ENCODE measurements around the gene RNF149. TPM values are rescaled to one million over a fixed set of nuclear protein-coding genes. Genes with fewer than 3 reads are reported as not detected.

Gene RNF149
- total RNA-seq, 1 experiment from 2014 or later, result 40.2 TPM

DNA sequence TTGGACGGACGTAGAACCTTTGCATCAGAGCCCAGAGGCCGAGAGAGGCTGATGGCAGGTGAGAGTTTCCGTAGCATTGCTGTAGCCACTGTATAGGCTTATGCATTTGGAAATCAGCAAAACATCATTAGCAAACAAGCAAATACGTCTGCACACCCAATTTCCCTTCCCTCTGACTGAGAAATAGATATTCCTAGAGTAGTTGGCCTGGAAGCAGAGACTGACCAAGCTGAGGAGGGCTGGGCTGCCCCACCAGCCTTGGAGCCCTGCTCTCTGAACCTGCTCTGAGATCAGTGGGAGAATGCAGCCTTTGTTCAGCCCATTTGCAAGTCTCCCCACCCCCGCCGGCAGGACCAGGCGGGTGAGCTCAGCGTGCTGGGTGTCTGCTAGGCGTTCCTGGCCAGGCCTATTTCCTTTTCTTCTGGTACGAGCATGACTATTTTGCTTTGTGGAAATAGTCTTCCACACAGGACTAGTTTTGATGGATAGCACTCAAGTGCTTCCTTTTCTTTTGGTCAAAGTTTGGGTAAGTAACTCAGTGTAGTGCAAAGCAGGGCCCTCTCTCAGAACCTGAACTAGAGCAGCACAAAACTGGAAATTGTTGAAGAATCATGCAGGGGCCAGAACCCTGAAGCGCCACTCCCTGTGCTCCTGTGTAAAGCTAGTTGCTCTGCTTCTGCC lies 21.9 kb upstream of the RNF149 start:
- Histone ChIP-seq H3K4me2 (ENCODE audit: low read length) (no peak overlapping the region), H3K4me1 (ENCODE audit: control insufficient read depth in 1 of 2, insufficient read depth in 2 of 2, low read length in 2 of 2) (peaks cover 11 to 18% of the 10 kb centered on the region in 2 experiments; a peak in 3 of 4 replicates), H2AFZ (ENCODE audit: low read depth, low read length, poor library complexity, severe bottlenecking) (no peak overlapping the region), H3K27ac (ENCODE audit: low read depth, low read length) (no peak overlapping the region), H3K9me3 (ENCODE audit: control insufficient read depth in 1 of 2, insufficient read depth in 1 of 2, low read depth in 1 of 2, low read length in 2 of 2) (peaks cover 0 to 7% of the 10 kb centered on the region in 2 experiments; a peak in 1 of 4 replicates), H3K4me3 (replicated peaks in 1 of 2; ENCODE audit: low read depth in 1 of 2, low read length in 2 of 2) (no peak overlapping the region), H3K27me3 (ENCODE audit: insufficient read depth, low read length) (no peaks in the 10 kb centered on the region), H3K9ac (ENCODE audit: low read length) (no peak overlapping the region), H3K9me2 (ENCODE audit: insufficient read depth) (no peaks in the 10 kb centered on the region), H3K36me3 (ENCODE audit: control insufficient read depth in 1 of 2, insufficient read depth in 2 of 2, low read length in 2 of 2) (no peaks in the 10 kb centered on the region), H4K20me1 (ENCODE audit: insufficient read depth) (no peaks in the 10 kb centered on the region), H3K79me2 (ENCODE audit: insufficient read depth, low read length) (no peaks in the 10 kb centered on the region)
- ChIA-PET CTCF (interaction anchor here (1.3 kb wide), 1 partner anchor 11 kb away, joined by 3 read pairs; no protein-coding TSS in a partner anchor), POLR2A (no interaction called here), RAD21 (ENCODE audit: low non-redundant PET in 1 of 2, low total read pairs in 2 of 2, uncharacterized antibody in 2 of 2, unreplicated experiment in 2 of 2) (no interaction called here)
- intact Hi-C loops (cut with micrococcal nuclease), result loop anchor here (10.0 kb wide), 1 partner anchor 1114 kb away; no protein-coding TSS in a partner anchor
- no TSS peak for BruUV-seq (replicated peaks)
- no peak for ATAC-seq
- TF ChIP-seq POLR2AphosphoS5 (IDR thresholded peaks at IDR 0.05; ENCODE audit: low read depth, low read length) (no peak), EZH2 (IDR thresholded peaks at IDR 0.05) (no peak), FOSL1 (IDR thresholded peaks at IDR 0.05; ENCODE audit: low read depth) (no peak), YY1 (IDR thresholded peaks at IDR 0.05; ENCODE audit: extremely low read depth, insufficient replicate concordance, low read depth, low read length) (no peak), CBX3 (IDR thresholded peaks at IDR 0.05; ENCODE audit: low read depth) (no peak), CEBPB (IDR thresholded peaks at IDR 0.05; ENCODE audit: low read depth) (no peak), ZNF274 (IDR thresholded peaks at IDR 0.05; ENCODE audit: low read depth, low read length) (no peak), SP1 (IDR thresholded peaks at IDR 0.05; ENCODE audit: low read depth) (no peak), JUND (IDR thresholded peaks at IDR 0.05) (no peak), EZH2phosphoT487 (IDR thresholded peaks at IDR 0.05; ENCODE audit: borderline replicate concordance) (no peak), SIN3A (IDR thresholded peaks at IDR 0.05; ENCODE audit: low read depth) (no peak), SRF (IDR thresholded peaks at IDR 0.05; ENCODE audit: low read depth) (no peak), RAD21 (IDR thresholded peaks at IDR 0.05; ENCODE audit: low read depth) (no peak), POLR2A (IDR thresholded peaks at IDR 0.05; ENCODE audit: borderline replicate concordance, extremely low read depth, insufficient read depth, insufficient read length) (no peak), TCF7L2 (IDR thresholded peaks at IDR 0.05; ENCODE audit: borderline replicate concordance, extremely low read depth, insufficient read depth, insufficient read length) (no peak), ZFX (IDR thresholded peaks at IDR 0.05) (no peak)
- TF ChIP-seq, protein P1, sequence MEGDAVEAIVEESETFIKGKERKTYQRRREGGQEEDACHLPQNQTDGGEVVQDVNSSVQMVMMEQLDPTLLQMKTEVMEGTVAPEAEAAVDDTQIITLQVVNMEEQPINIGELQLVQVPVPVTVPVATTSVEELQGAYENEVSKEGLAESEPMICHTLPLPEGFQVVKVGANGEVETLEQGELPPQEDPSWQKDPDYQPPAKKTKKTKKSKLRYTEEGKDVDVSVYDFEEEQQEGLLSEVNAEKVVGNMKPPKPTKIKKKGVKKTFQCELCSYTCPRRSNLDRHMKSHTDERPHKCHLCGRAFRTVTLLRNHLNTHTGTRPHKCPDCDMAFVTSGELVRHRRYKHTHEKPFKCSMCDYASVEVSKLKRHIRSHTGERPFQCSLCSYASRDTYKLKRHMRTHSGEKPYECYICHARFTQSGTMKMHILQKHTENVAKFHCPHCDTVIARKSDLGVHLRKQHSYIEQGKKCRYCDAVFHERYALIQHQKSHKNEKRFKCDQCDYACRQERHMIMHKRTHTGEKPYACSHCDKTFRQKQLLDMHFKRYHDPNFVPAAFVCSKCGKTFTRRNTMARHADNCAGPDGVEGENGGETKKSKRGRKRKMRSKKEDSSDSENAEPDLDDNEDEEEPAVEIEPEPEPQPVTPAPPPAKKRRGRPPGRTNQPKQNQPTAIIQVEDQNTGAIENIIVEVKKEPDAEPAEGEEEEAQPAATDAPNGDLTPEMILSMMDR (IDR thresholded peaks at IDR 0.05 in 2 of 3, conservative IDR thresholded peaks at IDR 0.05 in 1 of 3; ENCODE audit: borderline replicate concordance in 1 of 3, insufficient read depth in 1 of 3, low read depth in 2 of 3, low read length in 2 of 3), result no peak
- TF ChIP-seq, protein P2, sequence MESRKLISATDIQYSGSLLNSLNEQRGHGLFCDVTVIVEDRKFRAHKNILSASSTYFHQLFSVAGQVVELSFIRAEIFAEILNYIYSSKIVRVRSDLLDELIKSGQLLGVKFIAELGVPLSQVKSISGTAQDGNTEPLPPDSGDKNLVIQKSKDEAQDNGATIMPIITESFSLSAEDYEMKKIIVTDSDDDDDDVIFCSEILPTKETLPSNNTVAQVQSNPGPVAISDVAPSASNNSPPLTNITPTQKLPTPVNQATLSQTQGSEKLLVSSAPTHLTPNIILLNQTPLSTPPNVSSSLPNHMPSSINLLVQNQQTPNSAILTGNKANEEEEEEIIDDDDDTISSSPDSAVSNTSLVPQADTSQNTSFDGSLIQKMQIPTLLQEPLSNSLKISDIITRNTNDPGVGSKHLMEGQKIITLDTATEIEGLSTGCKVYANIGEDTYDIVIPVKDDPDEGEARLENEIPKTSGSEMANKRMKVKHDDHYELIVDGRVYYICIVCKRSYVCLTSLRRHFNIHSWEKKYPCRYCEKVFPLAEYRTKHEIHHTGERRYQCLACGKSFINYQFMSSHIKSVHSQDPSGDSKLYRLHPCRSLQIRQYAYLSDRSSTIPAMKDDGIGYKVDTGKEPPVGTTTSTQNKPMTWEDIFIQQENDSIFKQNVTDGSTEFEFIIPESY (IDR thresholded peaks at IDR 0.05; ENCODE audit: extremely low read depth, insufficient replicate concordance, low read length), result no peak
- TF ChIP-seq, protein P3, sequence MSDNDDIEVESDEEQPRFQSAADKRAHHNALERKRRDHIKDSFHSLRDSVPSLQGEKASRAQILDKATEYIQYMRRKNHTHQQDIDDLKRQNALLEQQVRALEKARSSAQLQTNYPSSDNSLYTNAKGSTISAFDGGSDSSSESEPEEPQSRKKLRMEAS (IDR thresholded peaks at IDR 0.05), result no peak
- TF ChIP-seq, protein P4, sequence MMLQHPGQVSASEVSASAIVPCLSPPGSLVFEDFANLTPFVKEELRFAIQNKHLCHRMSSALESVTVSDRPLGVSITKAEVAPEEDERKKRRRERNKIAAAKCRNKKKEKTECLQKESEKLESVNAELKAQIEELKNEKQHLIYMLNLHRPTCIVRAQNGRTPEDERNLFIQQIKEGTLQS (IDR thresholded peaks at IDR 0.05), result no peak
- no peak for DNase-seq (ENCODE audit: low read depth, low spot score)

Data from HCT116 (cell line).